ENCODE measurements around the gene COL11A1. TPM values are rescaled to one million over a fixed set of nuclear protein-coding genes. Genes with fewer than 3 reads are reported as not detected.

Gene COL11A1
- total and polyA plus RNA-seq, 9 of the 15 experiments (the other 6 are each of a cell fraction or from before 2014, with no cell fraction given), result 0.07 TPM; not detected in 8

- POLR2A ChIA-PET, result no interaction called here
- WGBS (ENCODE audit: insufficient coverage, low coverage, missing lambda C conversion rate), result 0% methylated on average over 2 of the region's 2 CpGs
- ATAC-seq (no peak), DNase-seq (ENCODE audit: extremely low read depth in 1 of 4, low spot score in 3 of 4) (no peak), FAIRE-seq (no peak)
- Histone ChIP-seq H3K4me3 (no peak overlapping the region), H3K9ac (ENCODE audit: insufficient read depth in 1 of 2, low read depth in 2 of 2, low read length in 2 of 2) (no peak overlapping the region), H2AFZ (ENCODE audit: low read depth, low read length) (no peak overlapping the region), H3K9me3 (replicated peaks; ENCODE audit: control insufficient read depth, insufficient read depth, low read depth, low read length) (no peaks in the 10 kb centered on the region), H4K20me1 (replicated peaks; ENCODE audit: control insufficient read depth, insufficient read depth, low read length) (no peaks in the 10 kb centered on the region), H3K27ac (ENCODE audit: extremely low read depth, low read depth, low read length) (no peak overlapping the region), H3K9me1 (ENCODE audit: control insufficient read depth, insufficient read depth, low read length) (no peaks in the 10 kb centered on the region), H3K79me2 (ENCODE audit: control insufficient read depth, insufficient read depth, low read length) (no peaks in the 10 kb centered on the region), H3K4me2 (ENCODE audit: insufficient read depth, low read length) (no peak overlapping the region), H3K4me1 (replicated peaks in 1 of 2; ENCODE audit: control insufficient read depth in 2 of 2, insufficient read depth in 2 of 2, low read length in 2 of 2) (no peaks in the 10 kb centered on the region), H3K36me3 (ENCODE audit: control insufficient read depth, insufficient read depth, low read length) (no peaks in the 10 kb centered on the region), H3K27me3 (ENCODE audit: control insufficient read depth in 2 of 2, insufficient read depth in 2 of 2, low read length in 2 of 2) (no peaks in the 10 kb centered on the region)
- no peak for TF ChIP-seq TSHZ1 (CRISPR knock-in tag; IDR thresholded peaks at IDR 0.05)
- TF ChIP-seq RBM34 (IDR thresholded peaks at IDR 0.05; ENCODE audit: borderline replicate concordance, insufficient read depth, low read length), result no peak
- no peak for TF ChIP-seq ZNF766 (CRISPR knock-in tag; conservative IDR thresholded peaks at IDR 0.05)
- TF ChIP-seq XRCC3 (IDR thresholded peaks at IDR 0.05), result no peak
- TF ChIP-seq CTCFL (IDR thresholded peaks at IDR 0.05; ENCODE audit: borderline replicate concordance, insufficient read depth, low read depth, low read length, poor library complexity, severe bottlenecking), result no peak
- no TSS peak for BruUV-seq (replicated peaks)
- intact Hi-C loops (cut with micrococcal nuclease), result no loop called here
- CTCF ChIA-PET (ENCODE audit: low intra/inter-chr PET ratio), result no interaction called here
- in situ Hi-C loops (cut with MboI), result no loop called here
These were observed 44.4 kb downstream of the COL11A1 start for GRCh38 chr1:103063921-103064320.
